NK-92 treated with Interleukin-12 subunit alpha and Interleukin-12 subunit beta, amount 100 ng/mL, for 24 hours (cell line): Measurements from ENCODE around the gene CADM2.
"Not testable (repeated sequence)": the region's sequence is repeated elsewhere in the genome, so short reads cannot be mapped to it uniquely, and the experiment has no call there.

Experiments
- DNase-seq: peaks from one replicate; lab custom pipeline; 2025; lab: John Stamatoyannopoulos, UW

Gene CADM2

DNA sequence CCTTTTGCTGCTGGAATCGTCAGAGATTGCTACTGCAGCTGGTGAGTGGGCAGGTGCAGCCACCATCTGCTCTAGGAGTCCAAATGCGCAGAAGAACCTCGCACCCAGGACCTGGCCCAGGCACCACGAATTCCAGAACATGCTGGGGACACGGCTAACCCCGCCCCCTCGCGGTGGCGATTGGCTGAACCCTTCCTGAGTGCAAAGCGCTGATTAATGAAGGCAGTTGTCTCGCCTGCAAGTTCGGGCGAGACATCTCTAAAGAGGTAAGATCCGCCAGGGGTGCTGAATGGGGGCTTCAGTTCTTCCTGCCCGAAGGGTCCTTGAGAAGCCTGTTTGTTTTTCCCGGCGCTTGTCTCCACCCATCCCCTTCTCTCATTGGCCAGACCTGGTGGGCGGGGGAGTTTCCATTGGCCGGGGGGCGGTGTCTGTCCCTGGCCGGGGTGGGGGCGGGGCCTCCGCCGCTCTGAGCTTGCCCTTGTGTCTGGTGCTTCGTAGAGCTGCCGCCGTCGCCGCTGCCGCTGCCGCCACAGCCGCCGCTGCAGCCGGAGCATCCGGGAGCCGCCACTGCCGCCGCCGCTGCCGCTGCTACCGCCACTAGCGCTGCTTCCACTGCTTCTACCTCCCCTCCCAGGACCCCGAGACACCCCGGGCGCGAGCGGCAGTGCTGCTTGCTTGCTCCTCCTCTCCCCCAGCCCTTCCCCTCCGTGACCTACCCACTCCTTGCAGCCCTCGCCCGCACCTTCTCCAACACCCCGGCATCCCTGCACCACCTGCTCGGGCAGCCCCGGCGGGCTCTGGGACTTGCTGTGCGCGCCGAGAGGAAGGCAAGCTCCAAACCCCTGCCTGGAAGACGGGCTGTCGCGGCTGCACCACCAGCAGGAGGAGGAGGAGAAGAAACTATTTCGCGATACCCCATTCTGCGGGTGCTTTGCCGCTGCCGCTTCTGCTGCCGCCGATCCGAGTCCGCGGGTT lies at the start of gene CADM2:
CADM2 (plus strand) TSS at position 495 of the 975 bp plus-strand sequence.
- DNase-seq: no peak

GRCh38 chr3:84918592-84918991 lies 40.2 kb upstream of the CADM2 start:
- DNase-seq: not testable (repeated sequence)

DNA sequence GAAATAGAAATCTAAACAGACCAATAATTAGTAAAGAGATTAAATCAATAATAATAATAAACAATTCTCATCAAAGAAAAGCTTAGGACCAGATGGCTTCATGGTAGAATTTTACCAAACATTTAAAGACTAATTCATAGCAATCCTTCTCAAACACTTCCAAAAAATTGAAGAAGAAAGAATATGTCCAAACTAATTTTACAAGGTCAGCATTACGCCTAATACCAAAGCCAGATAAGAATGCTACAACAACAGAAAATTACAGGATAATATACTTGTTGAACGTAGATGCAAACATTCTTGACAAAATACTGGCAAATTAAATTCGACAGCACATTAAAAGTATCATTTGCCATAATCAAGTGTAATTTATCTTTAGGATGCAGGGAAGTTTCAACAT lies 36.1 kb upstream of the CADM2 start:
- no peak for DNase-seq

- no peak for DNase-seq
These were observed 33.2 kb upstream of the CADM2 start for GRCh38 chr3:84925571-84925970.

DNA sequence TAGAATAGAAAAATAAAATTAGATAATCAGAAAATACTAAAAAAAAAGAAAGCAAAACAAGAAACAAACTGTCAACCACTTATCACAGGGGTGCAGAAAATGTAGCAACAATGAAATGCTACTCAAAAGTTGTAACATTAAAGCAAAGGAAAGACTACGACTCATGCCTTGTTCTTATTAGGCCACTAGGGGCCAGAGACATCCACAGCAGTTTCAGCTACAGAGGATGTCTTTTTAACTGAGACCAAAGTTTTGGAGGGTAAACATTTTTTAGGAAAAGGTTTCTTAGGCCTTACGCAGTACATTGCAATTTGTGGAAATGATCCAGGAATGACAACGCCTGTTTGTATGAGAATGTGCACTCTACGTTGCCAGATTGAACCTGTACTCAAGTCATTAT lies 15.4 kb upstream of the CADM2 start:
- DNase-seq: no peak

- no peak for DNase-seq
These were observed 12.5 kb upstream of the CADM2 start for GRCh38 chr3:84946240-84946639.

DNA sequence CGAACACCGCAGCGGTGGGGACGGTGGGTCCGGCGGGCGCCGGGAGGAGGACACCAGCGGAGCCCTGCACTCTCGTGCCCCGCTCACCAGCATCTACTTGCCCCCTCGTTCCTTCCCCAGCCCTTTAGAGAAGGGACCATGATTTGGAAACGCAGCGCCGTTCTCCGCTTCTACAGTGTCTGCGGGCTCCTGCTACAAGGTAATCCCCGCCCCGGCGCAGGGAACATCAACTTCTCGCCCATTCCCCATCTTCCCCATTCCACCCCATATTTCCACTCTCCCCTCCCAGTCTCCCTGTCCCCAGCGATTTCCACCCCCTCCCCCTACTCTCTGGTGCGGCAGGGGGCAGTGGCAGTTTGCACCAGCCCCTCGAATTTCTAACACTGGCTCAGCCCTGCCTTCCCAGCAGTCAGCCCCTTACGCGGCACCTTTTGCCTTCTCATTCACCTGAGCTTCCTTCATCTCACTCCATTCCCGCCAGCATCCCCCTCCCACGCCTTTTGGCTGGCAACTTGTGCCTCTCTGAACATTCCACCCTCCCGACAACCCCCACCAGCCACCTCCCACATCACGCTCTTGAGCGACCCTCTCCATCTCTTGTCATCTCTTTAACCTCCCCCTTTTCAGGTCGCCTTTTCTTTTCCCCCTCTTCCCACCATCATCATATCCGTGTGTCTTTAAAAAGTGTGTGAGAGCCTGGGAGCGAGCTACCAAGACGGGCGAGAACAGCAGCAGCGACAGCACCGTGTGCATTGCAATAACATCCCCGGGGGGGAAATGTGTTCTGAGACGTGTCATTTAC lies 882 bp downstream of the CADM2 start:
- DNase-seq: no peak

- no peak for DNase-seq
These were observed 1.8 kb downstream of the CADM2 start for GRCh38 chr3:84960581-84960980.

DNA sequence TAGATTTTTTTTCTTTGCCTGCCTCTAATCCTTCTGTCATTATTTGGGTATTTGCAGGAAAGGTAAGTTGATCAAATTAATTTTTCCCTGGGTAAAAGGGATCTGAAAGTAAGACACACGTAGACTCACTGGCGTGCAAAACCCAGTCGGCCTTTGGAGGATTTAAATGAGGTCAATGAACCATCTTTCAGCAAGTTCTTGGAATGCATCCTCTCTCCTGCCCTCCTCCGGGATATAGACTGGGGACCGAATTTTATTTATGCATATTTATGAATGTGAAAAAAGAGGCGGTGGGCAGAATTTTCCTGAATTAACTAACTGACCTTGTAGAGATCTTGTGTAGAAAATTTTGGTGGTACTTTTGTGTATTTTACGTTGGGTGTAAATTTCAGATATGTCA lies 2.2 kb downstream of the CADM2 start:
- no peak for DNase-seq

DNA sequence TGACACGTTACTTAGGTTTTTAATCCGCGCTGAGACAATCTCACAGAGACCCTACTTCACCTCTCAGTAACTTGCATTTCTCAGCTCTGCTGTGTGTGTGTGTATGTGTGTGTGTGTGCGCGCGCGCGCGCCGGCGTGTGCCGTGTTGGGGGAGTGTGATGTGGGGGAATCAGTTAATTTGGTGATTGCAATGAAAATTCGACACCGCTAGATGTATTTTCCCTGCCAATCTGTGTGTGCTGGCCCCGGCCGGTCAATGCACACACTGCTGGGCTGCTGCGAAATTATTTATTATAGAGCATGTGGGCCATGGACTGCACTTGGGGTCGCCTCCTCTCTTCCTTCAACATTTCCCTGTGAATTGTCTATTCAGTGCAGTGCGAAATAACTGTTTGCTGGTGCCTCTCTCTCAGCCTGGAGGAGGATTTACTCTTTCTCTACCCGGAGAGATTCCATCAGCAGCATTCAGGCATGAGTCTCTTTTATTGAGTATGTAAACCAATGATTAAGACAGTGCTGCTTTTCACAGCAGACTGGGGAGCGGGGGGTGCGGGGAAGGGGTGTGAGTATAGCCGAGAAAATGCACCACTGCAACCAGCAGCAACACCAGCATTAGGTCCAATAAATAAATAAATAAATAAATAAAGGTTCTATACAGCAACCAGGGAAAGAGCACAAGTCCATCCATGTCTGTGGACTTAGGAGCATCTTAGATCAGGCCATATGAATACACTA lies 2.9 kb downstream of the CADM2 start:
- no peak for DNase-seq

- DNase-seq: no peak
These were observed 3.6 kb downstream of the CADM2 start for GRCh38 chr3:84962415-84962814.

DNA sequence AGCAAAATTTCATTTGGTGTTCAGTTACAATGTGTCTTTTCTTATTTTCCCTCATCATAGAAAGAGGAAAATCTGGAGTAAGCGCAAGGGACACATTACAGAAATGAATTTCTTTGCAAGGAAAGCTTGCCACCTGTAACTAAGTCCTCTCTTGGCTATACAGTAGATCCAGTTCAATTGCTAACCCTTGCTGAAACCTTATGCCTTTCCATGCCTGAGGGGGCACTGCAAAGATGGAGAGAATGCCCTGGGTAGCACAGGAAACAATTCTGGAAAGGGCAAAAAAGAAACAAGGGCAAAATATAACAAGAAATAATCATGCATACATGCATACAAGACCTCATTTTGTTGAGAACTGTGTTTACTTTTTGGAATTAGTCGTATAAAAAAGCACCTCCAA lies 4.3 kb downstream of the CADM2 start:
- DNase-seq: no peak

- no peak for DNase-seq
These were observed 6.4 kb downstream of the CADM2 start for GRCh38 chr3:84965141-84965540.

DNA sequence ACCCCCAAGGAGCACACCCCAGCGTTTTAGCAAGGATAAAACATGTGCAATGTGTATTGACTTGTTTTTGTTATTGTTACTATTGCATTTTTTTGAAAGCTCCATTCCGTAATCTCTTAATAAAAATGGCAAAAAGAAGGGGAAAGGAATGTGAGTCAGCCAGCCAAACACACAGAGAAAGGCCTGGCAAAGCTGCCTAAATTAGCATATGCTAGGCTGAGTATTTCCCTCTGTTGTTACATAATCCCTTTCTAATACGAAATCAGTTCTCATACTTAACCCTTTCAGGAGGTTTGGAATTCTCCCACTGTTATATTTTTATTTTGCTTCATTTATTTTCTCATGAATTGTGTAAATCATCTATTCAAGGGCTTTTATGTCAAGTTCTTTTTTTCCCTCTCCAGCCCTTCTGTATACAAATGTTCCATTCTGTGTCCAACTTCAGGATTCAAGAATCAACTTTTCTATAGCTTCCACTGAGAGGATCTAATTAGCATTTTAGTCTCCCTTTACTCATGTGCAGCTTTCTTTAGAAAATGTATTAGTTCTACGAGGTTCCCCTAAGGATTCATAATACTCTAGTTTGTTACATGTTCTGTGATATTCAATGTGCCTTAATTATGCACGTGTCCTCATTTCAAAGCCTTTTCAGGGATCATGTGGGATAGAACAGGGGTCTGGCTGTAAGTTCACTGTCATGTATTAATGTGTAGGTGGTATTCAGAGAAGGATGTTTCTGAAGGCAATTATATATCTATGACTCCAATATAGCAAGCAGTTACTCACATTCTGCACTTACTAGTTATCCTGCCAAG lies 9.2 kb downstream of the CADM2 start:
- DNase-seq: no peak

DNA sequence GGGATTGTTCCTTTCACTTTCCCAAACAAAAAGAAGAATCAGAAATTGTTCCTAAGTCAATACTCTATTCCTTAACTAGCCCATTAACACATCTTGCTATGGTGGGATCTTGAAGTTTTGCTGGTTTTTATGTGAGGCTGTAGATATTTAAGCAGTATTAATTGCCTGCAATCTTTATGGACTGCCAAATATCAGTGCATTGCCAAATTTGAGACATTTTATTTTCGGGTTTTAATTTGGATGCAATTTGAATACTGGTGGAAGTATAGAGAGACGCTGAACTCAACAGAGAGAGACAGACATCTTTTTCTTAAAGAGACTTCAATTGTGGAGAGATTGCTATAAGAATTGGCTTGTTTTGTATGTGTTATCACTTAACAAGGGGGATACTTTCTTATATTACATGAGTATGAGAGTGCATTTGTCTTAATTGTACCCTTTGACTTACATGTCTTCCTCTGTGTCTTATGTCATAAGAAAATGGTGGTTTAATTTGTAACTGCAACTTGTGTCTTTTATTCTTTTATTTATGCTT lies 10.0 kb downstream of the CADM2 start:
- DNase-seq: no peak

DNA sequence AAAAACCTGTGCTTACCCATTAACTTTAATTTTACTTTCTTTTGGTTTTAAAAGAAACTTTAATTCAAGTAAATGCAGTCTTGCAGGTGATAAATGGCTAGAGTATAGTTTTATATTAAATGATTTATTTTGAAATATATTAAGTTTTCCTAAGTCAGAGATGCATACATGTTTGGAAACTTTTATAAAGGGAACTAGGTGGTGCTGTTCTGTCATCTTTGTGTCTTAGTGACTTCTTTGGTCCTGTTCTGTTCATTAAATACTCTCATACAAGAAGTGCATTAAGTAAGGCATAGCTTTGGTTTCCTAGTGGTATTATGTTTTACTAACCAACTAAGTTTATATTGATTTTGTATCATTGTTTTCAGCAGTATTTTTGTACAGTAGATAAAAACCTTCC lies 15.6 kb downstream of the CADM2 start:
- no peak for DNase-seq

DNA sequence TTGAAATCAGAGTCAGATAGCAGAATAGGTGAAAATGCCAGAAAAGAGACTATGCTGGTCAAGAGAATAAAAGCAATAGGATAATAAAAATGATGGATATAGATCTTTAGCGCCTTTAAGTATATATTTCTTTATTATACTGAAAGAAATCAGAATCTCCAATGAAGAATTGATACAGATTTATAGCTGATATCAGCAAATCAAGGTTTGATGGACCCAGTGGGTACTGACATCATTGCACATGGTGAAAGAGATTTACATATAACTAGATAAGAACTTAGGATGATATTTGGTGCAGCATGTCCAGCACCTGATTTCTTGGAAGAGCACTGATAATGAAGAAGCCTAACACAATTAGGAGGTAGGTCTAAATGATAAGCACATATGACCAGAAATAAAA lies 18.2 kb downstream of the CADM2 start:
- DNase-seq: no peak

DNA sequence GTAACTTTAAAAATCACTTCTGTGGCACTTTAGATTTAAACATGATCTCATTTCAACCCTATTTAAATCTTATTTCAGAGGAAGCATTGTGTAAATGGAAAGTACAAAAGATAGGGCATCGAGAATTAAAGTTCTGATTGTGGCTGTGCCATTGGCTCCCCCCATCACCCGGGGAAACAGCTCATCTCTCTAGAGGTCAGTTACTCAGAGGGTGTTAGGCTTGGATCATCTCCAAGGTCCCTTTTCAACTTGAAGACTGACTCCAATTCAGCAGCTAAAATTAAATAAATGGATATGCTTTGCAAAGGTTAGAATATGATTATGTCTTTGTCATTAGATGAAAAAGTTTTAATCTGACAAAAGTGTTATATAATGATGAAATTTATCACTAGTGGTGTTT lies 20.1 kb downstream of the CADM2 start:
- DNase-seq: no peak

DNA sequence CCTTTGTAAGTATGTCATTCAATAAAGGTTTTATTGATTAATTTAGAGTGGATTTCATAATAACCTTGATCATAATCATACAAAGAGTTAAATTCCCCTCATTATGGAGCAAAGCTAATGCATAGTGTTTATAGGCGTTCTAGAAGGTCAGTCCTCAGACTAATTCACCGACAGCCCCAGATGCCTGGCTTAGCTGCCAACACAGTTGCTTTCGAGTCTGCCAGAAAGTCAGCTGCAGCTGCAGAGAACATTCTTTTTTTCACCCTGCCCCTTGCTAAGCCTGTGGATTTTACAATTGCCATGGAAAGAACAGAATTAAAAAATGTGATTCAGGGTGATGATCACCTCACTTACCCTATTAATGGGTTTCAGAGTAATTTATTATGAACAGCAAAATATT lies 21.2 kb downstream of the CADM2 start:
- no peak for DNase-seq

DNA sequence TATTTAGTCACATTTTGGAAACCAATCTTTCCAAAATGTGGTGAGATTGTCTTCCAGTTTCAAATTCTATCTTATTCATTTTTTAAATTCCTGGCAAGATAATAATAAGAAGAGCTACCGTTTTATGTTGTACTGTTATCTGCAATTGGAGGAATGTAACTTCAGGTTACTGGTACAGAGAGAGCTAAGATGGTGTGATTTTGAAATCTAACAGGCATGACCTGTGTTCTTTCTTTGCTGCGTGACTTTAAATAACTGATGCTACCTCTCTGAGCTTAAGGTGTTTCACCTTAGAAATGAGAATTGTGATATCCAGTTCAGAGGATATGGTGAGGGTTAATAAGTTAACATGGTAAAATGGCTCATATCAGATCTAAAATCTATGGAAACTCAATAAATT lies 21.7 kb downstream of the CADM2 start:
- no peak for DNase-seq

DNA sequence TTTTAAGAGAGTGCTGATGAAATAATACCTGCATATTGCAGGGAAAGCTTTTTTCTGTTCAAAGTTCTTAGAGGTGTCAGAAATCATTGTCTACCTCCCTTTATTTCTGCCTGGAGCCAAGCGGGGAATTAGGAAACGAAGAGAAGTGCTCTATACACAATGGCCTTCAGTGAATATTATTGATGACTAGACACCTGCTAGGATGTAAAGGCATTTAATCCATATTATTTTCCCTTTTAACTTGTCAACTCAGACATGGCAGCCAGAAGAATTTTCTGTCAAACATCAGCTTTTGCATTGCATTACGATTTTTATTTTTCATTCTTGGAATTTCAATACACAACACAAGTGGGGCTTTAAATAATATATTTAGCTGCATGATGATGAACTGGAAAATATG lies 24.7 kb downstream of the CADM2 start:
- no peak for DNase-seq
